ENCODE results near the gene HS6ST2. TPM values are rescaled to one million over a fixed set of nuclear protein-coding genes. Genes with fewer than 3 reads are reported as not detected.

HS6ST2 gene
- total and polyA plus RNA-seq, 5 donors, result 0.09 to 1.1 (median 0.18) TPM; not detected in 1

- ATAC-seq (no peak), DNase-seq (no peak)
- Histone ChIP-seq H3K27ac (ENCODE audit: low read length) (no peak overlapping the region), H3K4me1 (ENCODE audit: control insufficient read depth, insufficient read depth, low read length) (no peaks in the 10 kb centered on the region), H3K4me3 (ENCODE audit: low read length) (no peak overlapping the region), H3K27me3 (ENCODE audit: control insufficient read depth, insufficient read depth) (no peaks in the 10 kb centered on the region), H3K9me3 (ENCODE audit: control insufficient read depth, low read length) (no peaks in the 10 kb centered on the region)
- intact Hi-C loops (cut with DNase I), result no loop called here
- WGBS, result 81% methylated on average over 4 of the region's 4 CpGs
These were observed 202.0 kb downstream of the HS6ST2 start for GRCh38 chrX:132756439-132756838.

DNA sequence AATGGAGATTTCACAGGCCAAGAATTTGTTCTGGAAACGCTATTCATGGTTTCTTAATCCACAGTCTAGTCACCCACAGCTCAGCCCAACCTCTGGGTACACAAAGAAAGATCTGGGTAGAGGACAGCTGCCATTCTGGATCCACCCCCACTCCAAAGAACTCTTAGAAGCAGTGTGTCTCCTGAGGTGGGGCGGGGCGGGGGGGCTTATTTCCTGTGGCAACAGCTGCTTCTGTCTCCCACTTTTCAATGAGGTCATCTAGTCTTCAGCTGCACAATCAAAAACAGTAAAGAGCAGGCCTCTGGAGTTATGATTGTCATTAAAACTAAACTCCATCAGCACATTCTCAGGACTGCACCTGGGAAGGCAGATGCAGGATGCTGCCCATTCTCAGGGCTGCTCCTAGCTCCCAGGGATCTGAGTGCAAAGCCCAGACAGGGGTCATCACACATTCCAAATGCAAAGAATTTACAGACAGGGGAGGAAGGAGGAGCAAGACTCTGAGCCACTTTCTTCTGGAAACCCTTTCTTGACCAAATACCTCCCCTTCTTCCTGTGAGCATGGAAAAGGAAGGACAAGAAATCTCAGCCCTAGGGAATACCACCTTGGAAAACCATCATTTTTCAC is 207.3 kb downstream of the HS6ST2 start:
- ATAC-seq, result no peak
- Histone ChIP-seq H3K4me1 (ENCODE audit: control insufficient read depth, insufficient read depth, low read length) (no peaks in the 10 kb centered on the region), H3K9me3 (ENCODE audit: control insufficient read depth, low read length) (no peaks in the 10 kb centered on the region), H3K27me3 (ENCODE audit: control insufficient read depth, insufficient read depth) (no peaks in the 10 kb centered on the region), H3K4me3 (ENCODE audit: low read length) (no peak overlapping the region), H3K27ac (ENCODE audit: low read length) (no peak overlapping the region)
- intact Hi-C loops (cut with DNase I), result no loop called here
- no peak for DNase-seq
- WGBS, result 44% methylated on average over 3 of the region's 3 CpGs

- no peak for DNase-seq
- H3K27ac ChIP-seq (ENCODE audit: low read length), result no peak overlapping the region
- no peaks in the 10 kb centered on the region for H3K27me3 ChIP-seq (ENCODE audit: control insufficient read depth, insufficient read depth)
- 75% methylated on average over 6 of the region's 6 CpGs for WGBS
- no peak for ATAC-seq
- no peaks in the 10 kb centered on the region for H3K4me1 ChIP-seq (ENCODE audit: control insufficient read depth, insufficient read depth, low read length)
- intact Hi-C loops (cut with DNase I), result no loop called here
- H3K9me3 ChIP-seq (ENCODE audit: control insufficient read depth, low read length), result no peaks in the 10 kb centered on the region
- no peak overlapping the region for H3K4me3 ChIP-seq (ENCODE audit: low read length)
These were observed 207.9 kb downstream of the HS6ST2 start for GRCh38 chrX:132750331-132751062.

GRCh38 chrX:132749406-132749805 is 209.0 kb downstream of the HS6ST2 start:
- no peak overlapping the region for H3K27ac ChIP-seq (ENCODE audit: low read length)
- intact Hi-C loops (cut with DNase I), result no loop called here

DNA sequence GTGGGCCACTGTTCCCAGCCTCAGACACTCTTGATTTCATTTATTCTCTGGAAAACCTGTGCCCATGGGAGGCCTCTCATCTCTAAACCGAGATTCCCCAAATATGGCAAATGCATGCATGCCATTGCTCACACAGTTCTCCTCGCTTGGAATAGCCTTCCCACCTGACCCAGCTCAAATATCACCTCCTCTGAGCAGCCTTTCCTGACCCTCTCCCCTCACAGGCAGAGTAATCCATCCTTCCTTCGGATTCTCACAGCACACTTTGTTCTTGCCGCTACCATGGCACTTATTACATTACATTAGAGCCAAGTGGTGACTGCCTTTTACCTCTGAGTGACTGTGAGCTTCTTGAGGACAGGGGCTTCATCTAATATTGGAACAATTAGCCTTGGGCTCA is 209.5 kb downstream of the HS6ST2 start:
- H3K27ac ChIP-seq (ENCODE audit: low read length), result no peak overlapping the region
- intact Hi-C loops (cut with DNase I), result no loop called here

More at GRCh38 chrX:132749406-132749805, 209.0 kb downstream of the HS6ST2 start:
- no peak overlapping the region for H3K4me3 ChIP-seq (ENCODE audit: low read length)
- no peaks in the 10 kb centered on the region for H3K9me3 ChIP-seq (ENCODE audit: control insufficient read depth, low read length)
- H3K27me3 ChIP-seq (ENCODE audit: control insufficient read depth, insufficient read depth), result no peaks in the 10 kb centered on the region
- no peaks in the 10 kb centered on the region for H3K4me1 ChIP-seq (ENCODE audit: control insufficient read depth, insufficient read depth, low read length)
- ATAC-seq (no peak), DNase-seq (no peak)
- 50% methylated on average over 3 of the region's 3 CpGs for WGBS

DNA sequence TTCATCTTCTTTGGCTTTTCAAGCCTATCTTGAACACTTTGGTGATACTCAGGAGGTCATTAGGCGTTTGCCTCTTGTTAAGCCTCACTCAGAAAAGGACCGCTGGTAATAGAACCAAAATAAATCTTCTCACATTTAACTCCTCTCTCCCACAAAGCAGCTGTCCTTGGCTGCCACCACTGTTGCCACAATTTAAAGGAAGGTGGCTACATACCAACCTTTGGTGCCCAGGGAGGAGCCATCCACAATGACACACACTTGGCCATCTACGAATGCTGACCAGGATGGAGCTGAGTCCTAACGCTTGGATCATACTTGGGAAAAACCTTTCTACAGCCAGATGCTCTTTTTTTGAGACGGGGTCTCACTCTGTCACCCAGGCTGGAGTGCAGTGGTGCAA is 210.2 kb downstream of the HS6ST2 start:
- Histone ChIP-seq H3K4me3 (ENCODE audit: low read length) (no peak overlapping the region), H3K9me3 (ENCODE audit: control insufficient read depth, low read length) (no peaks in the 10 kb centered on the region), H3K27me3 (ENCODE audit: control insufficient read depth, insufficient read depth) (no peaks in the 10 kb centered on the region), H3K4me1 (ENCODE audit: control insufficient read depth, insufficient read depth, low read length) (no peaks in the 10 kb centered on the region), H3K27ac (ENCODE audit: low read length) (no peak overlapping the region)
- intact Hi-C loops (cut with DNase I), result no loop called here
- WGBS, result 93% methylated on average over 5 of the region's 5 CpGs
- DNase-seq, result no peak
- no peak for ATAC-seq

More for the DNA sequence above, 209.5 kb downstream of the HS6ST2 start:
- no peaks in the 10 kb centered on the region for H3K9me3 ChIP-seq (ENCODE audit: control insufficient read depth, low read length)
- H3K4me3 ChIP-seq (ENCODE audit: low read length), result no peak overlapping the region
- DNase-seq, result no peak
- 74% methylated on average over 4 of the region's 4 CpGs for WGBS
- ATAC-seq, result no peak
- no peaks in the 10 kb centered on the region for H3K4me1 ChIP-seq (ENCODE audit: control insufficient read depth, insufficient read depth, low read length)
- no peaks in the 10 kb centered on the region for H3K27me3 ChIP-seq (ENCODE audit: control insufficient read depth, insufficient read depth)

GRCh38 chrX:132745593-132745992 is 212.8 kb downstream of the HS6ST2 start:
- ATAC-seq (no peak), DNase-seq (no peak)
- no peaks in the 10 kb centered on the region for H3K27me3 ChIP-seq (ENCODE audit: control insufficient read depth, insufficient read depth)
- no peak overlapping the region for H3K4me3 ChIP-seq (ENCODE audit: low read length)
- H3K9me3 ChIP-seq (ENCODE audit: control insufficient read depth, low read length), result no peaks in the 10 kb centered on the region
- H3K27ac ChIP-seq (ENCODE audit: low read length), result no peak overlapping the region
- intact Hi-C loops (cut with DNase I), result no loop called here
- WGBS, result 69% methylated on average over 2 of the region's 2 CpGs
- H3K4me1 ChIP-seq (ENCODE audit: control insufficient read depth, insufficient read depth, low read length), result no peaks in the 10 kb centered on the region

DNA sequence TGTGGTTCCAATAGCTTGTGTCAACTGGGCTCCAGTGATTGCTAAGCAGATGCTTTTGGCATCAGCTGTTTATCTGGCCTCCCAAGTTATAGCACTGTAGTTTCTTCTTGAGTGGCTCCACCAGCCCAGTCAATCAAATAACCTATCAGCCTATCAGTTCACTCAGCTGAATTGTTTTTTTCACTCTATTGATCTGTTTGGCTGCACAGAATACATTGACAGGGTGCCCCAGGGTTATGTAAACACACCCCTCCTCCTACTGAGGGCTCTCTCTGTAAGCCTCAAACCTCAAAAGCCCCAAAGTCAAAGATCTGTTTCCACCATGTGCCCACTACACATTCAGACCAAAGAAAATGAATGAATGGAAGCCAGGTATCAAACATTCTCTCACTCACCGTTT is 214.0 kb downstream of the HS6ST2 start:
- Histone ChIP-seq H3K4me3 (ENCODE audit: low read length) (no peak overlapping the region), H3K4me1 (ENCODE audit: control insufficient read depth, insufficient read depth, low read length) (no peaks in the 10 kb centered on the region), H3K27ac (ENCODE audit: low read length) (no peak overlapping the region), H3K9me3 (ENCODE audit: control insufficient read depth, low read length) (no peaks in the 10 kb centered on the region), H3K27me3 (ENCODE audit: control insufficient read depth, insufficient read depth) (no peaks in the 10 kb centered on the region)
- intact Hi-C loops (cut with DNase I), result no loop called here
- WGBS, result 0% methylated on average over 1 of the region's 1 CpG
- ATAC-seq, result no peak
- no peak for DNase-seq

GRCh38 chrX:132743086-132743485 is 215.3 kb downstream of the HS6ST2 start:
- no peaks in the 10 kb centered on the region for H3K27me3 ChIP-seq (ENCODE audit: control insufficient read depth, insufficient read depth)
- no peaks in the 10 kb centered on the region for H3K4me1 ChIP-seq (ENCODE audit: control insufficient read depth, insufficient read depth, low read length)
- 88% methylated on average over 3 of the region's 3 CpGs for WGBS
- ATAC-seq (no peak), DNase-seq (no peak)
- no peaks in the 10 kb centered on the region for H3K9me3 ChIP-seq (ENCODE audit: control insufficient read depth, low read length)
- intact Hi-C loops (cut with DNase I), result no loop called here
- H3K4me3 ChIP-seq (ENCODE audit: low read length), result no peak overlapping the region
- H3K27ac ChIP-seq (ENCODE audit: low read length), result no peak overlapping the region

DNA sequence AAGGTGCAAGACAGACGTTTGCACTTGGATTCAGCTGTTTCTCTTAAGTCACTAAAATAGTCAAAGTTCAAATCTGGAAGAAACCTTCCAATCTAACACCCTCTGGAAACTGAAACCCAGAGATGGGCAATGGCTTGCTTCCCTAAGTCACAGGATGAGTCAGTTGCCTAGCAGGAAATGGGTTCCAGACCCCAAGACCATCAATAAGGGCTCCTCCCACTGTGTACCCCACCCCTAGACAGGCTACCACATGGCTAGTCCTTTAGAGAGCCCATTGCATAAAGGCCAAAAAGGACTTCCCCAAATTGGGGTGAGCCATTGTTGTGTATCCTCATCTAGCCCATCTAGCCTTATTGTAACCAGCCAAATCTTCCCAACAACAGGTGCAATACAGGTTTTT is 216.2 kb downstream of the HS6ST2 start:
- no peaks in the 10 kb centered on the region for H3K27me3 ChIP-seq (ENCODE audit: control insufficient read depth, insufficient read depth)
- H3K9me3 ChIP-seq (ENCODE audit: control insufficient read depth, low read length), result no peaks in the 10 kb centered on the region
- 26% methylated on average over 1 of the region's 1 CpG for WGBS
- no peak for DNase-seq
- no peaks in the 10 kb centered on the region for H3K4me1 ChIP-seq (ENCODE audit: control insufficient read depth, insufficient read depth, low read length)
- intact Hi-C loops (cut with DNase I), result no loop called here
- H3K27ac ChIP-seq (ENCODE audit: low read length), result no peak overlapping the region
- no peak for ATAC-seq
- no peak overlapping the region for H3K4me3 ChIP-seq (ENCODE audit: low read length)

- intact Hi-C loops (cut with DNase I), result no loop called here
- Histone ChIP-seq H3K4me1 (ENCODE audit: control insufficient read depth, insufficient read depth, low read length) (no peaks in the 10 kb centered on the region), H3K9me3 (ENCODE audit: control insufficient read depth, low read length) (no peaks in the 10 kb centered on the region), H3K27me3 (ENCODE audit: control insufficient read depth, insufficient read depth) (no peaks in the 10 kb centered on the region), H3K27ac (ENCODE audit: low read length) (no peak overlapping the region), H3K4me3 (ENCODE audit: low read length) (no peak overlapping the region)
- no peak for ATAC-seq
- WGBS, result 74% methylated on average over 2 of the region's 2 CpGs
- DNase-seq, result no peak
These were observed 216.7 kb downstream of the HS6ST2 start for GRCh38 chrX:132741689-132742088.

Measured in right cardiac atrium (tissue), 5 donors.